ENCODE results near the gene UBE2H.

- TF ChIP-seq, protein P1, sequence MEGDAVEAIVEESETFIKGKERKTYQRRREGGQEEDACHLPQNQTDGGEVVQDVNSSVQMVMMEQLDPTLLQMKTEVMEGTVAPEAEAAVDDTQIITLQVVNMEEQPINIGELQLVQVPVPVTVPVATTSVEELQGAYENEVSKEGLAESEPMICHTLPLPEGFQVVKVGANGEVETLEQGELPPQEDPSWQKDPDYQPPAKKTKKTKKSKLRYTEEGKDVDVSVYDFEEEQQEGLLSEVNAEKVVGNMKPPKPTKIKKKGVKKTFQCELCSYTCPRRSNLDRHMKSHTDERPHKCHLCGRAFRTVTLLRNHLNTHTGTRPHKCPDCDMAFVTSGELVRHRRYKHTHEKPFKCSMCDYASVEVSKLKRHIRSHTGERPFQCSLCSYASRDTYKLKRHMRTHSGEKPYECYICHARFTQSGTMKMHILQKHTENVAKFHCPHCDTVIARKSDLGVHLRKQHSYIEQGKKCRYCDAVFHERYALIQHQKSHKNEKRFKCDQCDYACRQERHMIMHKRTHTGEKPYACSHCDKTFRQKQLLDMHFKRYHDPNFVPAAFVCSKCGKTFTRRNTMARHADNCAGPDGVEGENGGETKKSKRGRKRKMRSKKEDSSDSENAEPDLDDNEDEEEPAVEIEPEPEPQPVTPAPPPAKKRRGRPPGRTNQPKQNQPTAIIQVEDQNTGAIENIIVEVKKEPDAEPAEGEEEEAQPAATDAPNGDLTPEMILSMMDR (IDR thresholded peaks at IDR 0.05; ENCODE audit: insufficient read depth, low read length), result no peak
- no peak for TF ChIP-seq POLR2AphosphoS5 (IDR thresholded peaks at IDR 0.05; ENCODE audit: low read depth)
- TF ChIP-seq, protein P2, sequence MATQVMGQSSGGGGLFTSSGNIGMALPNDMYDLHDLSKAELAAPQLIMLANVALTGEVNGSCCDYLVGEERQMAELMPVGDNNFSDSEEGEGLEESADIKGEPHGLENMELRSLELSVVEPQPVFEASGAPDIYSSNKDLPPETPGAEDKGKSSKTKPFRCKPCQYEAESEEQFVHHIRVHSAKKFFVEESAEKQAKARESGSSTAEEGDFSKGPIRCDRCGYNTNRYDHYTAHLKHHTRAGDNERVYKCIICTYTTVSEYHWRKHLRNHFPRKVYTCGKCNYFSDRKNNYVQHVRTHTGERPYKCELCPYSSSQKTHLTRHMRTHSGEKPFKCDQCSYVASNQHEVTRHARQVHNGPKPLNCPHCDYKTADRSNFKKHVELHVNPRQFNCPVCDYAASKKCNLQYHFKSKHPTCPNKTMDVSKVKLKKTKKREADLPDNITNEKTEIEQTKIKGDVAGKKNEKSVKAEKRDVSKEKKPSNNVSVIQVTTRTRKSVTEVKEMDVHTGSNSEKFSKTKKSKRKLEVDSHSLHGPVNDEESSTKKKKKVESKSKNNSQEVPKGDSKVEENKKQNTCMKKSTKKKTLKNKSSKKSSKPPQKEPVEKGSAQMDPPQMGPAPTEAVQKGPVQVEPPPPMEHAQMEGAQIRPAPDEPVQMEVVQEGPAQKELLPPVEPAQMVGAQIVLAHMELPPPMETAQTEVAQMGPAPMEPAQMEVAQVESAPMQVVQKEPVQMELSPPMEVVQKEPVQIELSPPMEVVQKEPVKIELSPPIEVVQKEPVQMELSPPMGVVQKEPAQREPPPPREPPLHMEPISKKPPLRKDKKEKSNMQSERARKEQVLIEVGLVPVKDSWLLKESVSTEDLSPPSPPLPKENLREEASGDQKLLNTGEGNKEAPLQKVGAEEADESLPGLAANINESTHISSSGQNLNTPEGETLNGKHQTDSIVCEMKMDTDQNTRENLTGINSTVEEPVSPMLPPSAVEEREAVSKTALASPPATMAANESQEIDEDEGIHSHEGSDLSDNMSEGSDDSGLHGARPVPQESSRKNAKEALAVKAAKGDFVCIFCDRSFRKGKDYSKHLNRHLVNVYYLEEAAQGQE (IDR thresholded peaks at IDR 0.05; ENCODE audit: insufficient replicate concordance, low read depth), result no peak
- no peak for TF ChIP-seq GABPA (IDR thresholded peaks at IDR 0.05; ENCODE audit: low read depth)
- TF ChIP-seq SPI1 (IDR thresholded peaks at IDR 0.05; ENCODE audit: borderline replicate concordance, low read depth), result no peak
Observed at GRCh38 chr7:129926618-129927017, 26.1 kb downstream of the UBE2H start.
